Loucy (cell line): ENCODE results near the gene RABL6.
"Not testable (repeated sequence)": the region's sequence is repeated elsewhere in the genome, so short reads cannot be mapped to it uniquely, and the experiment has no call there.

Experiments used
- H2AFZ ChIP-seq: fragments of 200-600 bp; sonication (generic); 2 replicates; pipeline ENCODE4 v1.6.0; 2016; ENCODE audit warnings: antibody characterized with exemption, mild to moderate bottlenecking, low read length, moderate library complexity
- H3F3A ChIP-seq: fragments of 200-600 bp; 2 replicates; pipeline ENCODE4 v1.6.0; 2016; ENCODE audit warnings: antibody characterized with exemption, low read depth, mild to moderate bottlenecking
- H3K27me3 ChIP-seq: fragments of 200-600 bp; sonication (generic); 2 replicates; pipeline ENCODE4 v1.6.1; 2014; ENCODE audit warnings: low read length, mild to moderate bottlenecking; ENCODE audit not compliant: insufficient read depth, poor library complexity, severe bottlenecking
- H3K36me3 ChIP-seq: fragments of 200-600 bp; sonication (generic); 2 replicates; pipeline ENCODE4 v1.6.1; 2016; ENCODE audit warnings: low read length; ENCODE audit not compliant: insufficient read depth
- H3K4me1 ChIP-seq: fragments of 200-600 bp; sonication (generic); 2 replicates; pipeline ENCODE4 v1.5.1; 2014; ENCODE audit warnings: low read length, mild to moderate bottlenecking; ENCODE audit not compliant: insufficient read depth, poor library complexity, severe bottlenecking
- H3K4me2 ChIP-seq: fragments of 200-600 bp; sonication (generic); 2 replicates; pipeline ENCODE4 v1.6.0; 2014; ENCODE audit warnings: antibody characterized with exemption, low read length, low read depth, mild to moderate bottlenecking; ENCODE audit not compliant: poor library complexity, severe bottlenecking
- H3K4me3 ChIP-seq: fragments of 200-600 bp; sonication (generic); 2 replicates; pipeline ENCODE4 v1.5.1; 2014; ENCODE audit warnings: low read length, mild to moderate bottlenecking, mixed read lengths; ENCODE audit not compliant: poor library complexity, severe bottlenecking
- H3K79me2 ChIP-seq: fragments of 200-600 bp; sonication (generic); 2 replicates; pipeline ENCODE4 v1.6.1; 2014; ENCODE audit warnings: low read length; ENCODE audit not compliant: insufficient read depth
- H3K9ac ChIP-seq: fragments of 200-600 bp; sonication (generic); 2 replicates; pipeline ENCODE4 v1.6.0; 2014; ENCODE audit warnings: mild to moderate bottlenecking, low read depth, low read length, moderate library complexity; ENCODE audit not compliant: poor library complexity, severe bottlenecking
- H3K9me2 ChIP-seq: fragments of 200-600 bp; sonication (generic); replicated peaks from 2 replicates; pipeline ENCODE4 v1.6.1; 2016; ENCODE audit warnings: low read depth, low read length, mixed read lengths
- H3K9me3 ChIP-seq: fragments of 200-600 bp; sonication (generic); 2 replicates; pipeline ENCODE4 v1.6.1; 2014; ENCODE audit warnings: mild to moderate bottlenecking, antibody characterized with exemption, low read length, low read depth; ENCODE audit not compliant: insufficient read depth
- H4K20me1 ChIP-seq: fragments of 200-600 bp; sonication (generic); 2 replicates; pipeline ENCODE4 v1.6.0; 2014; ENCODE audit warnings: antibody characterized with exemption, low read length, mild to moderate bottlenecking; ENCODE audit not compliant: insufficient read depth, poor library complexity, severe bottlenecking
- EZH2phosphoT487 ChIP-seq: fragments of 200-600 bp; IDR thresholded peaks from 2 replicates; pipeline ENCODE4 v1.6.1; 2018; ENCODE audit warnings: antibody characterized with exemption, mild to moderate bottlenecking, moderate library complexity, borderline replicate concordance
- TF ChIP-seq, protein P1 (sequence below): fragments of 200-600 bp; sonication (generic); conservative IDR thresholded peaks from 2 replicates; pipeline ENCODE4 v1.5.1; 2014; ENCODE audit warnings: mild to moderate bottlenecking, antibody characterized with exemption, low read length

The RABL6 gene

DNA sequence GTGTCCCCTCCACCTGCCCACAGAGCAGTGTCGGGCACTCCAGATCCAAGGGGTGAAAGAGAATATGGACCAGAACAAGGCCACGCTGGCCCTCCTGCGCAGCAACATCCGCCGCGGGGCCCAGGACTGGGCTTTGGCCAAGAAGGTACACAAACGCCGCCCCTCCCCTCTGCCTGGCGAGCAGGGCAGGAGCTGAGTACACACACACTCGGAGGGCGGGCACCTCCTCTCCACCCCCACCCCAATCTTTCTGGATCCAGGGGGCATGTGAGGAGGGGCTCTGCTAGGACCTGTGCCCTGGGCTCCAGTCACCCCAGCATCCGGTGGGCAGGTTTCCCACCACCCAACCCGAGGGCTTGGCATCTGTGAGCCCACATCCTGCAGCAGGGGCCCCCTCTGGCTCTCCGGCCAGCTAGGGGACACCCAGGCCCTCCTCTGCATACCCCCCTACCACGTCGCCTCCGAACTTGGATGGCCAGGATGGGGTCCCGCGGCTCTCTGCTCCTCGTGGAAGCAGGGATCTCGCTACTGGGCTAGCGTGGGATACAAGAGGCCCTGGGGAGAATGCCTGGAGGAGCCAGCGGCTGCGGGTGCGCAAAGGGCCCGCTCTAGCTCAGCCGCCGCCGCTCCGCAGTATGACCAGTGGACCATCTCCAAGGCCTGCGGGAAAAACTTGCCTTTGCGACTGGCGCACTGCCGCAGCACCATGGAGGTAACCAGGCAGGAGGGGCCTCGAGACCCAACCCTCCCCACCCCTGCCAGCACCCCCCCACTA, 8.5 kb upstream of the RABL6 start:
- no peaks in the 10 kb centered on the region for H3K79me2 ChIP-seq
- no peaks in the 10 kb centered on the region for H4K20me1 ChIP-seq
- H2AFZ ChIP-seq: no peak overlapping the region
- H3K4me2 ChIP-seq: peak overlapping the region; percentile 82
- no peaks in the 10 kb centered on the region for H3K27me3 ChIP-seq
- peaks cover 5% of the 10 kb centered on the region for H3K4me1 ChIP-seq
- no peak overlapping the region for H3K9ac ChIP-seq
- TF ChIP-seq, protein P1, sequence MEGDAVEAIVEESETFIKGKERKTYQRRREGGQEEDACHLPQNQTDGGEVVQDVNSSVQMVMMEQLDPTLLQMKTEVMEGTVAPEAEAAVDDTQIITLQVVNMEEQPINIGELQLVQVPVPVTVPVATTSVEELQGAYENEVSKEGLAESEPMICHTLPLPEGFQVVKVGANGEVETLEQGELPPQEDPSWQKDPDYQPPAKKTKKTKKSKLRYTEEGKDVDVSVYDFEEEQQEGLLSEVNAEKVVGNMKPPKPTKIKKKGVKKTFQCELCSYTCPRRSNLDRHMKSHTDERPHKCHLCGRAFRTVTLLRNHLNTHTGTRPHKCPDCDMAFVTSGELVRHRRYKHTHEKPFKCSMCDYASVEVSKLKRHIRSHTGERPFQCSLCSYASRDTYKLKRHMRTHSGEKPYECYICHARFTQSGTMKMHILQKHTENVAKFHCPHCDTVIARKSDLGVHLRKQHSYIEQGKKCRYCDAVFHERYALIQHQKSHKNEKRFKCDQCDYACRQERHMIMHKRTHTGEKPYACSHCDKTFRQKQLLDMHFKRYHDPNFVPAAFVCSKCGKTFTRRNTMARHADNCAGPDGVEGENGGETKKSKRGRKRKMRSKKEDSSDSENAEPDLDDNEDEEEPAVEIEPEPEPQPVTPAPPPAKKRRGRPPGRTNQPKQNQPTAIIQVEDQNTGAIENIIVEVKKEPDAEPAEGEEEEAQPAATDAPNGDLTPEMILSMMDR: no peak
- no peak for TF ChIP-seq EZH2phosphoT487
- H3K9me3 ChIP-seq: no peaks in the 10 kb centered on the region
- no peaks in the 10 kb centered on the region for H3K36me3 ChIP-seq
- H3F3A ChIP-seq: no peaks in the 10 kb centered on the region
- no peaks in the 10 kb centered on the region for H3K9me2 ChIP-seq
- peak overlapping the region; percentile 42 for H3K4me3 ChIP-seq

DNA sequence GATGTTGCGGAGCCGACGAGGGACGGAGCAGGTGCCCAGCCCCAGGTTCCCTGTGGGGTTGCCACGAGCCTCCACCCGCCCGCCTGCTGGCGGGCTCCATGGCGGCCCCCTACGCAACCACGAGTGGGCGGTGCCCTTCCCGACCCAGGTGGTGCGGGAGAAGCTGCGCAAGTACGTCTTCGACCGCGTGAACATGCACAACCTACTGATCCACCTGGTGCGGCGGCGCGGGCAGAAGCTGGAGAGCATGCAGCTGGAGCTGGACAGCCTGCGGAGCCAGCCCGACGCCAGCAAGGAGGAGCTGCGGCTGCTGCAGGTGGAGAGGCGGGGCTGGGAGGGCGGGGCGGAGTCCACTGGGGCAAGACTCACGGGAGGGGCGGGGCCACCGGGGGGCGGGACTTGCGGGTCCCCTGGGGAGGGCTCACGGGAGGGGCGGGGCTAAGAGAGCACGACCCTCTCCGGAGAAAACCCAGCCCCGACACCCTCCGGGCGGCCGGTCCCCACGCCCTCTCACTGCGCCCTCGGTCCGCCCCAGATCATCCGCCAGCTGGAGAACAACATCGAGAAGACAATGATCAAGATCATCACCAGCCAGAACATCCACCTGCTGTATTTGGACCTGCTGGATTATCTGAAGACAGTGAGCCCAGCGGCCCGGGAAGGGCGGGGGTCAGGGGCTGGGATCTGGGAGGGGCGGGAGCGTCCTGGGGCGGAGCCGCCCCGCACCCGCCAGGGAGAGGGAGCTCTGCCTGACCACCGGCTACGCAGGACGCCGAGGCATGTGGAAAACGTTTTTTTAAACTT, 7.7 kb upstream of the RABL6 start:
- Histone ChIP-seq H3K9me3 (no peaks in the 10 kb centered on the region), H3K79me2 (no peaks in the 10 kb centered on the region), H3F3A (no peaks in the 10 kb centered on the region), H3K9me2 (no peaks in the 10 kb centered on the region), H3K4me1 (peaks cover 5% of the 10 kb centered on the region), H3K4me3 (peak overlapping the region; percentile 69), H4K20me1 (no peaks in the 10 kb centered on the region), H3K9ac (peak overlapping the region; percentile 36), H3K36me3 (no peaks in the 10 kb centered on the region), H2AFZ (peak overlapping the region; percentile 88), H3K4me2 (peak overlapping the region; percentile 82), H3K27me3 (no peaks in the 10 kb centered on the region)
- no peak for TF ChIP-seq EZH2phosphoT487
- TF ChIP-seq, protein P1: no peak

DNA sequence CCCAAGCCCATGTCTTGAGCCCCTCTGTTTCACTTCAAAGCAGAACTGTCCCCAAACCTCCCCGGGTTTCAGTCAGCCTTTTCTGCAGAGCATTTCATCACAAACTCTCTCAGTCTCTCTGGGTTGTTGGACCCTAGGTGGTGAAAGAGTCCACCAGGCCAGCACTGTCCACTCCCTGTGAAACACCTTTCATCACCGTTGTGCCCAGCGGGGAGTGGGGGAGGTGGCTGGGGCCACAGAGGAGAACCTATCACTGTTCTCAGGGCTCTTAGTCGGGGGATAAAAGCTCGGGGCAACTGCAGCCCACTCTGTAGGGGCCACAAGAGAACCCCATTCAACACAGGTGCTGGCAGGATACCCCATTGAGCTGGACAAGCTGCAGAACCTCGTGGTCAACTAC, 5.4 kb upstream of the RABL6 start:
- peaks cover 19% of the 10 kb centered on the region for H3K79me2 ChIP-seq
- no peaks in the 10 kb centered on the region for H3K9me2 ChIP-seq
- TF ChIP-seq, protein P1: no peak
- no peak for TF ChIP-seq EZH2phosphoT487
- no peaks in the 10 kb centered on the region for H3K9me3 ChIP-seq
- peaks cover 11% of the 10 kb centered on the region for H4K20me1 ChIP-seq
- no peak overlapping the region for H3K9ac ChIP-seq
- H3K36me3 ChIP-seq: no peaks in the 10 kb centered on the region
- peaks cover 18% of the 10 kb centered on the region for H3K4me1 ChIP-seq
- H3K4me3 ChIP-seq: no peak overlapping the region
- no peaks in the 10 kb centered on the region for H3F3A ChIP-seq
- no peak overlapping the region for H2AFZ ChIP-seq
- H3K27me3 ChIP-seq: no peaks in the 10 kb centered on the region
- no peak overlapping the region for H3K4me2 ChIP-seq

DNA sequence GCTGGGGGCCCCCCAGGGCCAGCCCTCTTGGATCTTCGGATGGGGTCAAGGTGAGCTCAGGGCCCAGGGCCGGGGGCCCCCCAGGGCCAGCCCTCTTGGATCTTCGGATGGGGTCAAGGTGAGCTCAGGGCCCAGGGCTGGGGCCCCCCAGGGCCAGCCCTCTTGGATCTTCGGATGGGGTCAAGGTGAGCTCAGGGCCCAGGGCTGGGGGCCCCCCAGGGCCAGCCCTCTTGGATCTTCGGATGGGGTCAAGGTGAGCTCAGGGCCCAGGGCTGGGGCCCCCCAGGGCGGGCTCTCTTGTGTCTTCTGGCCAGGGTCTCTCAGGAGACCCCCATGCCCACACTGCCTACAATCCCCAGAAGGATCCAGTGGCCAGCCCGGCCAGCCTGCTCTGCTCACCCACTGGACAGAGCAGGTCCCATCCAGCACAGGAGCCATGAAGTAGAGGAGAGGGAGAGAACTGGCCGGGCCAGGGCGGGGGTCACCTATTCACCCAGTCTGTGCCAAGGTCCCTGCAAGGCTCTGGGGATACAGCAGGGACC, 4.7 kb upstream of the RABL6 start:
- H3K4me2 ChIP-seq, H3F3A ChIP-seq, H3K27me3 ChIP-seq, H2AFZ ChIP-seq, H3K9me2 ChIP-seq, H3K9me3 ChIP-seq, H3K4me3 ChIP-seq, H3K9ac ChIP-seq, H3K36me3 ChIP-seq: not testable (repeated sequence)
- Histone ChIP-seq H4K20me1 (peaks cover 11% of the 10 kb centered on the region), H3K79me2 (peaks cover 21% of the 10 kb centered on the region), H3K4me1 (peaks cover 20% of the 10 kb centered on the region)
